Caki2 (cell line): ENCODE data around the gene U2AF2. TPM values are rescaled to one million over a fixed set of nuclear protein-coding genes. Genes with fewer than 3 reads are reported as not detected.

Experiments
- DNase-seq: peaks from one replicate; pipeline ENCODE4 v3.0.0-alpha.2; 2015; ENCODE audit warnings: low read depth
- in situ Hi-C: cut with HindIII; loops from 2 replicates; pipeline ENCODE4 v1.10.0; 2016; ENCODE audit warnings: low sequenced_read_pairs, low pct_unique_long_range_greater_than_20kb, mixed read lengths
- total RNA-seq: library from RNA; depleted of rRNA; stranded (reverse); fragments of >200 nt; shearing (Covaris generic); gene quantifications from 2 replicates; pipeline ENCODE4 v1.2.3, GENCODE V29; 2014; ENCODE audit warnings: low replicate concordance

Gene U2AF2
- total RNA-seq, 1 experiment from 2014 or later: 183 TPM

- DNase-seq: no peak
- in situ Hi-C loops: no loop called here
These were observed 4.1 kb upstream of the U2AF2 start for GRCh38 chr19:55650602-55651230.

- no peak for DNase-seq
- in situ Hi-C loops: no loop called here
These were observed 3.6 kb upstream of the U2AF2 start for GRCh38 chr19:55651236-55651635.

- no peak for DNase-seq
- in situ Hi-C loops: no loop called here
These were observed 2.3 kb upstream of the U2AF2 start for GRCh38 chr19:55652311-55653128.

- DNase-seq: peak; percentile 99
- in situ Hi-C loops: no loop called here
These were observed 1.0 kb upstream of the U2AF2 start for GRCh38 chr19:55653651-55654322.

GRCh38 chr19:55654323-55654867 is 440 bp upstream of the U2AF2 start:
- peak; percentile 100 for DNase-seq
- in situ Hi-C loops: no loop called here

GRCh38 chr19:55655648-55656040 is 809 bp downstream of the U2AF2 start:
- in situ Hi-C loops: no loop called here
- no peak for DNase-seq

GRCh38 chr19:55656552-55656951 is 1.7 kb downstream of the U2AF2 start:
- no peak for DNase-seq
- in situ Hi-C loops: no loop called here

GRCh38 chr19:55656988-55657747 is 2.3 kb downstream of the U2AF2 start:
- no peak for DNase-seq
- in situ Hi-C loops: no loop called here

GRCh38 chr19:55658846-55659459 is 4.1 kb downstream of the U2AF2 start:
- DNase-seq: no peak
- in situ Hi-C loops: no loop called here

GRCh38 chr19:55659822-55660221 is 5.0 kb downstream of the U2AF2 start:
- no peak for DNase-seq
- in situ Hi-C loops: no loop called here

GRCh38 chr19:55660404-55660803 is 5.6 kb downstream of the U2AF2 start:
- in situ Hi-C loops: no loop called here
- DNase-seq: no peak

GRCh38 chr19:55660991-55661390 is 6.2 kb downstream of the U2AF2 start:
- DNase-seq: no peak
- in situ Hi-C loops: no loop called here

- DNase-seq: no peak
- in situ Hi-C loops: no loop called here
These were observed 7.0 kb downstream of the U2AF2 start for GRCh38 chr19:55661826-55662225.

GRCh38 chr19:55663846-55664536 is 9.2 kb downstream of the U2AF2 start:
- DNase-seq: no peak
- in situ Hi-C loops: no loop called here

GRCh38 chr19:55666343-55667005 is 11.6 kb downstream of the U2AF2 start:
- in situ Hi-C loops: no loop called here
- no peak for DNase-seq

- in situ Hi-C loops: no loop called here
- no peak for DNase-seq
These were observed 12.2 kb downstream of the U2AF2 start for GRCh38 chr19:55667006-55667381.

- DNase-seq: no peak
- in situ Hi-C loops: no loop called here
These were observed 12.7 kb downstream of the U2AF2 start for GRCh38 chr19:55667511-55667910.
